Measurements from ENCODE around the gene RAB6B. TPM values are rescaled to one million over a fixed set of nuclear protein-coding genes. Genes with fewer than 3 reads are reported as not detected.

Gene RAB6B
- total RNA-seq, 1 experiment from 2014 or later, result 18.0 TPM

GRCh38 chr3:133851266-133851906 is 44.3 kb downstream of the RAB6B start:
- TF ChIP-seq USF1 (CRISPR knock-in tag; IDR thresholded peaks at IDR 0.05) (no peak), ZNF423 (CRISPR knock-in tag; IDR thresholded peaks at IDR 0.05) (no peak), MLX (CRISPR knock-in tag; IDR thresholded peaks at IDR 0.05) (no peak), ERG (CRISPR knock-in tag; IDR thresholded peaks at IDR 0.05) (no peak), ATF6 (CRISPR knock-in tag; IDR thresholded peaks at IDR 0.05) (no peak), ZNF671 (CRISPR knock-in tag; IDR thresholded peaks at IDR 0.05) (no peak)
- ATAC-seq (no peak), DNase-seq (ENCODE audit: low spot score) (no peak)
- H3K4me1 Mint-ChIP-seq, result peaks cover 24% of the 10 kb centered on the region
- CTCF ChIA-PET, result interaction anchor here (1.0 kb wide), 1 partner anchor 14 kb away, joined by 3 read pairs; no protein-coding TSS in a partner anchor
- POLR2A ChIA-PET, result no interaction called here
- no peaks in the 10 kb centered on the region for H3K9me3 Mint-ChIP-seq
- no peak overlapping the region for H3K4me3 Mint-ChIP-seq
- H3K36me3 Mint-ChIP-seq, result no peaks in the 10 kb centered on the region
- H3K27ac Mint-ChIP-seq, result no peak overlapping the region
- no peaks in the 10 kb centered on the region for H3K27me3 Mint-ChIP-seq (ENCODE audit: low read depth)

GRCh38 chr3:133850034-133850433 is 45.6 kb downstream of the RAB6B start:
- Mint-ChIP-seq H3K27me3 (ENCODE audit: low read depth) (no peaks in the 10 kb centered on the region), H3K27ac (no peak overlapping the region), H3K4me3 (no peak overlapping the region), H3K36me3 (no peaks in the 10 kb centered on the region), H3K4me1 (peaks cover 13% of the 10 kb centered on the region), H3K9me3 (no peaks in the 10 kb centered on the region)
- ChIA-PET POLR2A (no interaction called here), CTCF (no interaction called here)
- ATAC-seq, result no peak
- no peak for TF ChIP-seq ETV6 (CRISPR knock-in tag; IDR thresholded peaks at IDR 0.05)
- no peak for TF ChIP-seq PRDM15 (CRISPR knock-in tag; IDR thresholded peaks at IDR 0.05)
- TF ChIP-seq ARID4B (CRISPR knock-in tag; IDR thresholded peaks at IDR 0.05; ENCODE audit: borderline replicate concordance), result no peak
- no peak for TF ChIP-seq ZNF671 (CRISPR knock-in tag; IDR thresholded peaks at IDR 0.05)
- DNase-seq (ENCODE audit: low spot score), result no peak
